Thoracic aorta (tissue), 2 donors: ENCODE data around the gene TCF4. TPM values are rescaled to one million over a fixed set of nuclear protein-coding genes. Genes with fewer than 3 reads are reported as not detected.

Source experiments
- ATAC-seq: fragments of 150-250 bp; one replicate; pipeline ENCODE4 v1.8.0; 2017; ENCODE audit warnings: low read depth; ENCODE audit not compliant: insufficient number of reproducible peaks, low FRiP score
- DNase-seq: peaks from one replicate; pipeline ENCODE4 v3.0.0-alpha.2; 2020; ENCODE audit warnings: low spot score
- H3K27ac ChIP-seq, 2 donors: fragments of 200-600 bp; sonication (generic); 1 replicate in 1 of 2; 2 replicates in 1 of 2; pipeline ENCODE4 v1.5.1; 2016; ENCODE audit warnings: mild to moderate bottlenecking in 2 of 2, moderate library complexity in 2 of 2
- H3K27me3 ChIP-seq: fragments of 200-600 bp; sonication (generic); replicated peaks from 2 replicates; pipeline ENCODE4 v1.6.0; 2016; ENCODE audit warnings: mild to moderate bottlenecking; ENCODE audit not compliant: insufficient read depth
- H3K36me3 ChIP-seq: fragments of 200-600 bp; sonication (generic); one replicate; pipeline ENCODE4 v1.5.1; 2016
- H3K4me1 ChIP-seq, 2 donors: fragments of 200-600 bp; sonication (generic); 1 replicate in 1 of 2; 2 replicates in 1 of 2; pipeline versions ENCODE4 v1.5.1 to v1.6.0; 2016; ENCODE audit warnings: low read depth in 2 of 2, mild to moderate bottlenecking in 1 of 2; ENCODE audit not compliant: control insufficient read depth in 1 of 2
- H3K4me3 ChIP-seq: fragments of 200-600 bp; sonication (generic); 2 replicates; pipeline ENCODE4 v1.5.1; 2016; ENCODE audit warnings: mild to moderate bottlenecking
- H3K9me3 ChIP-seq: fragments of 200-600 bp; sonication (generic); 2 replicates; pipeline ENCODE4 v1.5.1; 2016
- CTCF ChIP-seq: fragments of 200-600 bp; sonication (generic); IDR thresholded peaks from one replicate; pipeline ENCODE4 v1.5.1; 2019; ENCODE audit warnings: antibody characterized with exemption
- total RNA-seq, 2 donors: library from RNA; depleted of rRNA; stranded (reverse); fragments of >200 nt; gene quantifications; one replicate each; pipeline versions ENCODE4 v1.1.0 to v1.2.3, GENCODE V29; 2016

TCF4 gene
- total RNA-seq, 2 donors from 2014 or later: 178 to 267 TPM

- peak overlapping the region; percentile 71 for H3K4me3 ChIP-seq
- no peaks in the 10 kb centered on the region for H3K9me3 ChIP-seq
- H3K27me3 ChIP-seq: no peaks in the 10 kb centered on the region
- DNase-seq (no peak), ATAC-seq (no peak)
- H3K4me1 ChIP-seq: peaks cover 16 to 34% of the 10 kb centered on the region in 2 donors
- H3K27ac ChIP-seq: peak overlapping the region; percentile 47 to 68
- H3K36me3 ChIP-seq: no peaks in the 10 kb centered on the region
- no peak for TF ChIP-seq CTCF
Measured at GRCh38 chr18:55404136-55404830, 183.7 kb downstream of the TCF4 start.

GRCh38 chr18:55403421-55403949 is 184.5 kb downstream of the TCF4 start:
- Histone ChIP-seq H3K9me3 (no peaks in the 10 kb centered on the region), H3K27ac (peak overlapping the region; percentile 47 to 68), H3K4me3 (peak overlapping the region; percentile 71), H3K27me3 (no peaks in the 10 kb centered on the region), H3K36me3 (no peaks in the 10 kb centered on the region), H3K4me1 (peaks cover 16 to 42% of the 10 kb centered on the region in 2 donors)
- DNase-seq (no peak), ATAC-seq (no peak)
- no peak for TF ChIP-seq CTCF

GRCh38 chr18:55402731-55403405 is 185.1 kb downstream of the TCF4 start:
- Histone ChIP-seq H3K9me3 (no peaks in the 10 kb centered on the region), H3K27ac (peak overlapping the region; percentile 47 to 68), H3K4me1 (peaks cover 16 to 44% of the 10 kb centered on the region in 2 donors), H3K36me3 (no peaks in the 10 kb centered on the region), H3K27me3 (no peaks in the 10 kb centered on the region), H3K4me3 (peak overlapping the region; percentile 71)
- no peak for ATAC-seq
- DNase-seq: no peak
- TF ChIP-seq CTCF: no peak

- Histone ChIP-seq H3K36me3 (no peaks in the 10 kb centered on the region), H3K27me3 (no peaks in the 10 kb centered on the region), H3K4me1 (peaks cover 16 to 44% of the 10 kb centered on the region in 2 donors), H3K4me3 (peak overlapping the region; percentile 71), H3K27ac (peak overlapping the region; percentile 56 to 59), H3K9me3 (no peaks in the 10 kb centered on the region)
- DNase-seq (no peak), ATAC-seq (no peak)
- no peak for TF ChIP-seq CTCF
Measured at GRCh38 chr18:55401638-55402191, 186.3 kb downstream of the TCF4 start.
